DOHH2 (cell line): ENCODE results near the gene ITPR2.

ENCODE experiments used
- H3F3A ChIP-seq: fragments of 200-600 bp; sonication (generic), shearing (Covaris generic); 2 replicates; pipeline ENCODE4 v1.6.0; 2016; ENCODE audit warnings: antibody characterized with exemption, mild to moderate bottlenecking; ENCODE audit not compliant: control insufficient read depth, insufficient read depth
- H3K27ac ChIP-seq: fragments of 200-600 bp; sonication (generic); 2 replicates; pipeline ENCODE4 v1.5.1; 2014; ENCODE audit warnings: low read depth, mild to moderate bottlenecking, low read length, moderate library complexity
- H3K27me3 ChIP-seq: fragments of 200-600 bp; sonication (generic); 2 replicates; pipeline ENCODE4 v1.6.1; 2014; ENCODE audit warnings: mild to moderate bottlenecking, low read length, mixed read lengths; ENCODE audit not compliant: control insufficient read depth
- H3K36me3 ChIP-seq: fragments of 200-600 bp; sonication (generic); 2 replicates; pipeline ENCODE4 v1.6.1; 2014; ENCODE audit warnings: mild to moderate bottlenecking, low read length, moderate library complexity, mixed read lengths; ENCODE audit not compliant: control insufficient read depth
- H3K4me1 ChIP-seq: fragments of 200-600 bp; sonication (generic); 2 replicates; pipeline ENCODE4 v1.6.1; 2014; ENCODE audit warnings: mild to moderate bottlenecking, low read length, mixed read lengths; ENCODE audit not compliant: control insufficient read depth
- H3K4me2 ChIP-seq: fragments of 200-600 bp; sonication (generic); 2 replicates; pipeline ENCODE4 v1.6.0; 2014; ENCODE audit warnings: mild to moderate bottlenecking, low read length, moderate library complexity
- H3K4me3 ChIP-seq: fragments of 200-600 bp; sonication (generic); 2 replicates; pipeline ENCODE4 v1.5.1; 2014; ENCODE audit warnings: mild to moderate bottlenecking, low read length, mixed read lengths
- H3K79me2 ChIP-seq: fragments of 200-600 bp; sonication (generic); 2 replicates; pipeline ENCODE4 v1.6.1; 2014; ENCODE audit warnings: mild to moderate bottlenecking, low read length, mixed read lengths; ENCODE audit not compliant: control insufficient read depth
- H3K9me2 ChIP-seq: fragments of 200-600 bp; sonication (generic); replicated peaks from 2 replicates; pipeline ENCODE4 v1.6.1; 2014; ENCODE audit warnings: mild to moderate bottlenecking, low read length, mixed read lengths; ENCODE audit not compliant: control insufficient read depth
- H3K9me3 ChIP-seq: fragments of 200-600 bp; sonication (generic); 2 replicates; pipeline ENCODE4 v1.6.1; 2014; ENCODE audit warnings: antibody characterized with exemption, low read length, mixed read lengths; ENCODE audit not compliant: control insufficient read depth, insufficient read depth
- H4K20me1 ChIP-seq: fragments of 200-600 bp; sonication (generic); 2 replicates; pipeline ENCODE4 v1.6.0; 2014; ENCODE audit warnings: low read depth, mild to moderate bottlenecking, antibody characterized with exemption, low read length, moderate library complexity; ENCODE audit not compliant: control insufficient read depth, insufficient read depth
- CTCF ChIP-seq: fragments of 200-600 bp; sonication (generic); IDR thresholded peaks from one replicate; pipeline ENCODE4 v1.5.1; 2014; ENCODE audit warnings: antibody characterized with exemption, mild to moderate bottlenecking, low read depth, low read length; ENCODE audit not compliant: poor library complexity, severe bottlenecking
- EZH2phosphoT487 ChIP-seq: fragments of 200-600 bp; sonication (generic); IDR thresholded peaks from 2 replicates; pipeline ENCODE4 v1.6.1; 2017; ENCODE audit warnings: borderline replicate concordance, mild to moderate bottlenecking, antibody characterized with exemption, low read length, moderate library complexity, mixed read lengths

Gene ITPR2

GRCh38 chr12:26823390-26823789 is 9.6 kb downstream of the ITPR2 start:
- H3K4me3 ChIP-seq = no peak overlapping the region
- no peaks in the 10 kb centered on the region for H3K27me3 ChIP-seq
- H3K27ac ChIP-seq = no peak overlapping the region
- no peaks in the 10 kb centered on the region for H3F3A ChIP-seq
- H3K4me1 ChIP-seq = peaks cover 24% of the 10 kb centered on the region
- no peaks in the 10 kb centered on the region for H3K36me3 ChIP-seq
- no peaks in the 10 kb centered on the region for H3K9me3 ChIP-seq
- no peak for TF ChIP-seq CTCF
- TF ChIP-seq EZH2phosphoT487 = no peak
- H4K20me1 ChIP-seq = no peaks in the 10 kb centered on the region; the same call in 1 of the 2 replicates
- H3K79me2 ChIP-seq = peaks cover 82% of the 10 kb centered on the region
- H3K4me2 ChIP-seq = no peak overlapping the region
- no peaks in the 10 kb centered on the region for H3K9me2 ChIP-seq

GRCh38 chr12:26822026-26822425 is 11.0 kb downstream of the ITPR2 start:
- peaks cover 12% of the 10 kb centered on the region for H3K4me1 ChIP-seq
- no peaks in the 10 kb centered on the region for H3F3A ChIP-seq
- H4K20me1 ChIP-seq = no peaks in the 10 kb centered on the region
- H3K4me3 ChIP-seq = no peak overlapping the region
- no peaks in the 10 kb centered on the region for H3K9me3 ChIP-seq
- H3K36me3 ChIP-seq = no peaks in the 10 kb centered on the region
- H3K4me2 ChIP-seq = no peak overlapping the region
- no peaks in the 10 kb centered on the region for H3K9me2 ChIP-seq
- H3K27me3 ChIP-seq = no peaks in the 10 kb centered on the region
- H3K27ac ChIP-seq = no peak overlapping the region
- peaks cover 69% of the 10 kb centered on the region for H3K79me2 ChIP-seq
- no peak for TF ChIP-seq EZH2phosphoT487
- TF ChIP-seq CTCF = no peak

- Histone ChIP-seq H3K27me3 (no peaks in the 10 kb centered on the region), H3K4me3 (no peak overlapping the region), H3F3A (no peaks in the 10 kb centered on the region), H3K9me3 (no peaks in the 10 kb centered on the region), H3K36me3 (0 out of 2 replicates have a peak, but pooled peaks cover 2% of the 10 kb centered on the region), H3K4me2 (no peak overlapping the region), H3K4me1 (peaks cover 10% of the 10 kb centered on the region), H3K79me2 (peaks cover 62% of the 10 kb centered on the region), H3K9me2 (no peaks in the 10 kb centered on the region), H3K27ac (no peak overlapping the region), H4K20me1 (no peaks in the 10 kb centered on the region)
- TF ChIP-seq CTCF (no peak), EZH2phosphoT487 (no peak)
These were observed 11.7 kb downstream of the ITPR2 start for GRCh38 chr12:26821212-26821701.
